HG03103 (cell line): ENCODE measurements around the gene HMBS.
A peak's percentile ranks its signal among the peaks of the same experiment; 100 is the strongest.

ENCODE experiments used
- ATAC-seq: cut with Tn5 transposase; IDR thresholded peaks from one replicate; pipeline ENCODE4 v1.9.1; 2021; ENCODE audit warnings: low read depth; ENCODE audit not compliant: unreplicated experiment

HMBS gene

DNA sequence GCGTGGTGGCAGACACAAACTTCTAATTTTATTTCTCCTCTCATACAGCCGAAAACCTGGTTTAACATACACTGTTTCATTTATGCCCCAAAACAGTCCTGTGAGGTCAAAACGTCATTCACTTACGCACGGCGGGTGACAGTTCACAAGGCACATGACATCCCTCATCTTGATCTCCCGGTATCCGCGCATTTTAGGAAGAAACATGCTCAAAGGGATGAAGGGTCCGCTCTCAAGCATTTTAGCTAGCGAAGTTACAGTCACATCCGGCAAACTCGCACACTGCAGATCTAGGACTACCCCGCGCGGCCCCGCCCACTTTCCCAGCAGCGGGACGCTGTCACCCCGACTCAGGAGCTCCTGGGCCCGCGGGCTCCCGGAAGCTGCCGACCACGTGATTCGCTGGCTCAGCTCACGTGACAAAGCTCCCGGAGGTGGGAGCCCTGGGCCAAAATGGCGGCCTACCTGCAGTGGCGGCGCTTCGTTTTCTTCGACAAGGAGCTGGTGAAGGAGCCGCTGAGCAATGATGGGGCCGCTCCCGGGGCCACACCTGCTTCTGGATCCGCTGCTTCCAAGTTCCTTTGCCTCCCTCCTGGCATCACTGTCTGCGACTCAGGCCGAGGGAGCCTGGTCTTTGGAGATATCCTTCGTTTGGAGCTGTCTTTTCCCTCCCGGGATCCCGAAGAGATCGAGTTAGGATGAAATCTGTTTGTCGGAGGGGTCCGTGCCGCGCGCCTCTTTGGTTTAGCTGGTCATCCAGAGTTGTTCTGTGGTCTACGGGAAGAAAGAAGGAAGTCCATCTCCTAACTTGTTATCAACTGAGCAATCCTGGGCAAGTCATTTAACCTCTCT lies 17.1 kb upstream of the HMBS start, which contains the start of gene VPS11:
TSS of gene VPS11 (plus strand) at position 448 of the 852 bp plus-strand sequence. CDS start at position 454, 6 bp downstream.
- peak; percentile 89 for ATAC-seq

DNA sequence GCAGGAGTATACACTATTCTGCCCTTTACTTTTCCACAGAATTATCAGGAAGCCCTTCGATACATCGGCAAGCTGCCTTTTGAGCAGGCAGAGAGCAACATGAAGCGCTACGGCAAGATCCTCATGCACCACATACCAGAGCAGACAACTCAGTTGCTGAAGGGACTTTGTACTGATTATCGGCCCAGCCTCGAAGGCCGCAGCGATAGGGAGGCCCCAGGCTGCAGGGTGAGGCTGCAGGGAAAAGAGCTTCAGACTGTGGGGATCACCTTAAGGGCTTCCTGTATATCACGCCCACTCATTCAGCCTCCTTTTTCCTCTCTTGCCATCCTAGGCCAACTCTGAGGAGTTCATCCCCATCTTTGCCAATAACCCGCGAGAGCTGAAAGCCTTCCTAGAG lies 6.8 kb upstream of the HMBS start:
- no peak for ATAC-seq

DNA sequence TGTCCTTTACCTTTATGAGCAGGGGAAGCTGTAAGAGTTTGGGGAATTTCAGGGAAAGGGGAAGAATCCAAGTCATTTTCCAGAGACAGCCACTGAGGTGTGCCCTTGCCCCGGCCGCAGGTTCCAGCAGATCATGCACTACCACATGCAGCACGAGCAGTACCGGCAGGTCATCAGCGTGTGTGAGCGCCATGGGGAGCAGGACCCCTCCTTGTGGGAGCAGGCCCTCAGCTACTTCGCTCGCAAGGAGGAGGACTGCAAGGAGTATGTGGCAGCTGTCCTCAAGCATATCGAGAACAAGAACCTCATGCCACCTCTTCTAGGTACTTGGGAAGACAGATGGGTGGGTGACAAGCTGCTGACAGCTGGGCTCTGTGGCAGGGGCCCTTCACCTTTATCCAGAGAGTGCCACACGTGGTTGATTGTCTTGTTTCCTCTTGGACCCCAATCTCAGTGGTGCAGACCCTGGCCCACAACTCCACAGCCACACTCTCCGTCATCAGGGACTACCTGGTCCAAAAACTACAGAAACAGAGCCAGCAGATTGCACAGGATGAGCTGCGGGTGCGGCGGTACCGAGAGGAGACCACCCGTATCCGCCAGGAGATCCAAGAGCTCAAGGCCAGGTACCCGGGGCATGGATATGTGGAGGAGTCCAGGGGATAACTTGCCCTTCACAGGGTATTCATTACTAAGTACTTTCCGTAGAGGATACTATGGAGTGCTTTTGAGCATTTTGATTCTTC lies 5.8 kb upstream of the HMBS start:
- no peak for ATAC-seq

DNA sequence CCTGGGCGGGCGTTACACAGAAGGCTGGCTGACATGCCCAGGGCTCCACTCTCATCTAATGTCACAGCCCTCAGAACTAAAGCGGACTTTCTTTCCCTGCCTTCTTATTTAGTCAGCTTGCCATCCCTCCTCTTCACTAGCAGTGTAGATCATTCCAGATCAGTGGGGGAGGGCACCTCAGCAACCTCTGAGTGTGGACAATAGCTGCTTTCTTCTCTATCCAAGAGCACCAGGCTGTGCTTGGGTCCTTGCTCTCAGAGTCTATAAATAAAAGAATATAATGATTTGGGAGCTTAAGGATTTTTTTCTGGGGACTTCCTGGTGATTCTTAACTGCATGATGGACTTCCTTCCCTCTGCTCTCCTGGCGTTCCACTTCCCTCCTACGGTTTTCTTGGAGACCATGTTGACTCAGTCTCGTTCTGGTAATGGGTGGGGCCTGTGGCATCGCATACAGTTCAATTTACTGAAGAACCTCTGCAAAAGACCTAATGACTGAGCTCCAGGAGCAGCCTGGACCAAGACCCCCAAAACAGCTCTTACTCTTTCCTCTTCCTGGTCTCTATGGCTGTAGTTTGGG lies 2.9 kb upstream of the HMBS start:
- no peak for ATAC-seq

DNA sequence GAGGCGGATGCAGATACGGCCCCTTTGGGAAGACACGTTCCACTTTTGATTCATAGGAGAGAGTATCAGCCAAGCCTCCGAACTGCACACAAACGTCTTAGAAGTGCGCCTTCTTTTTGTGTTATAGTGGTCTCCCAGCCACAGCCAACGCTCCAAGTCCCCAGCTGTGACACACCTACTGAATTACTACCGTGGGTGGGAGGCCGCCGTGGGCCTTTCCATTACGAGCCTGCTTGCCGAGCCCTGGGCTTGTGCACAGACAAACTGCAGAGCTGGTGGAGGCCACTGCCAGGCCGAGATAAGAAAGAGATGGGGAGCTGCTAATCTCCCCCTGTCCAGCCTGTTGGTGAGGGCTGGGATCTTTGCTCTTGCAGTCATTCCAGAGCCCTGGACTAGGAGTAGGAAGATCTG lies 761 bp downstream of the HMBS start:
- ATAC-seq, result peak; percentile 12

DNA sequence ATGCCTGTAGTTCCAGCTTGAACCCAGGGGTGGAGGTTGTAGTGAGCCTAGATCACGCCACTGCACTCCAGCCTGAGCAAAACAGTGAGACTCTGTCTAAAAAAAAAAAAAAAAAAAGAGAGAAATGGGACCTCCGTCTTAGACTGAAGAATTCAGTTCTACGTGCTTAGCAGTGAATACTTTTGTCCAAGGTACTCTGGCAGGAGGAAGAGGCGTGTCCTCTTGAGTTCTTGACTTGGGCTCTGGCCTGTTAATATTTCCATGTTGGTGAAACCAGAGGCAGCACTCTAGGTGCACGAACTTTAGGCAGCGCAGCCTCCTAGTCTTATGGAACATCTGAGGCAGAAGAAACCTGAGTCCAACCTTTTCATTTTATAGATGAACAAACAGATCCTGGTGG lies 2.4 kb downstream of the HMBS start:
- no peak for ATAC-seq

DNA sequence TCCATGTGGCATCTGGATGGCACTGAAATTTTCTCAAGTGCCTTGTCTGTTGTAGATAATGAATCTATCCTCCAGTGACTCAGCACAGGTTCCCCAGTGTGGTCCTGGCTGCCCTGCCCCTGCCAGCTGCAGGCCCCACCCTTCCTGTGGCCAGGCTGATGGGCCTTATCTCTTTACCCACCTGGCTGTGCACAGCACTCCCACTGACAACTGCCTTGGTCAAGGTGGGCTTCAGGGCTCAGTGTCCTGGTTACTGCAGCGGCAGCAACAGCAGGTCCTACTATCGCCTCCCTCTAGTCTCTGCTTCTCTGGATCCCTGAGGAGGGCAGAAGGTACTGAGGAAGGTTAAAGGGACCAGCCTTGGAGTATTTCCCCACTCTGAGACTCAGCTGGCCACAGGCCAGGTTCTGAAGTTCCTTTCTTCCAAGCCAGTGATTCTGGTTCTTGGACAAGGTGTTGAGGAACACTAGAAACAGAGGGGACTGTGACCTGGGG lies 3.1 kb downstream of the HMBS start:
- ATAC-seq, result no peak

DNA sequence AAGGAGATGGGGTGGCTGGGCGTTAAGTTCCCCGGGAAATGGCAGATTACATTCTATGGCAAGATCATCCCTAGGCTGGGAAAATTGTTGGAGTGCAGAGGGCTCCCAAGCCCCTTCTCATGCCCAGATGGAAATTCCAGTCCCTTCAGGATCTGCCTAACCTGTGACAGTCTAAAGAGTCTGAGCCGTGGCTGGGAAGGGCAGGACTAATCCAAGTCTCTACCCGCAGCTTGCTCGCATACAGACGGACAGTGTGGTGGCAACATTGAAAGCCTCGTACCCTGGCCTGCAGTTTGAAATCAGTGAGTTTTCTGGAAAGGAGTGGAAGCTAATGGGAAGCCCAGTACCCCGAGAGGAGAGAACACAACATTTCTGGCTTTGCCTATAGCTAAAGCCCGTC lies 3.7 kb downstream of the HMBS start:
- no peak for ATAC-seq

DNA sequence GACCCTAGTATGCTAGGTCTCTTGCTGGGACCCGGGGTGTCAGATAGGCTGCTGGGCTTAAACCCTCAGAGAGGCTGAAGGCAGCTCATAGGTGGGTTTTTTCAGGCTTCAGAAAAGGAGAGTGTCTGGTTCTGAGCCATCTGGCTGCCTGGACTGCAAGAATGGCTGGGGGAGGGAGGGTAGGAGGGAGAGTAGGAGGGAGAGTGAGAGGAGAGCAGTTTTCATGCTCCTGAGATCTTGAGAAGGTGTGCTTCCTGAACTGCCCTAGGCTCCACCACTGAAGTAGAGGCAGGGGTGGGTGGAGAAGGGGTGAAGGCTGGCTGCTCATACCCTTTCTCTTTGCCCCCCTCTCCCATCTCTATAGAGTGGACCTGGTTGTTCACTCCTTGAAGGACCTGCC lies 4.6 kb downstream of the HMBS start:
- no peak for ATAC-seq

DNA sequence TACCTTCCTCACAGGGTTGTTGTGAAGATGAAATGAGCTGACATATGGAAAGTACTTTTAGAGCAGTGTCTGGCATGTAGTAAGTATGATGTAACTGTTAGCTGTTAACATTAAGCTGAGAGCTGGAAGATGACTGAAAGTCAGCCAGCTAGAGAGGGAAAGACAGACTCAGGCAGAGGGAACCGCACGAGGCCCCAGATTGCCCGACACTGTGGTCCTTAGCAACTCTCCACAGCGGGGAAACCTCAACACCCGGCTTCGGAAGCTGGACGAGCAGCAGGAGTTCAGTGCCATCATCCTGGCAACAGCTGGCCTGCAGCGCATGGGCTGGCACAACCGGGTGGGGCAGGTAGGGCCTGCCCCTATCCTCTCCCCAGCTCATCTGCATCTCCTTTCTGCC lies 6.5 kb downstream of the HMBS start:
- ATAC-seq, result no peak

DNA sequence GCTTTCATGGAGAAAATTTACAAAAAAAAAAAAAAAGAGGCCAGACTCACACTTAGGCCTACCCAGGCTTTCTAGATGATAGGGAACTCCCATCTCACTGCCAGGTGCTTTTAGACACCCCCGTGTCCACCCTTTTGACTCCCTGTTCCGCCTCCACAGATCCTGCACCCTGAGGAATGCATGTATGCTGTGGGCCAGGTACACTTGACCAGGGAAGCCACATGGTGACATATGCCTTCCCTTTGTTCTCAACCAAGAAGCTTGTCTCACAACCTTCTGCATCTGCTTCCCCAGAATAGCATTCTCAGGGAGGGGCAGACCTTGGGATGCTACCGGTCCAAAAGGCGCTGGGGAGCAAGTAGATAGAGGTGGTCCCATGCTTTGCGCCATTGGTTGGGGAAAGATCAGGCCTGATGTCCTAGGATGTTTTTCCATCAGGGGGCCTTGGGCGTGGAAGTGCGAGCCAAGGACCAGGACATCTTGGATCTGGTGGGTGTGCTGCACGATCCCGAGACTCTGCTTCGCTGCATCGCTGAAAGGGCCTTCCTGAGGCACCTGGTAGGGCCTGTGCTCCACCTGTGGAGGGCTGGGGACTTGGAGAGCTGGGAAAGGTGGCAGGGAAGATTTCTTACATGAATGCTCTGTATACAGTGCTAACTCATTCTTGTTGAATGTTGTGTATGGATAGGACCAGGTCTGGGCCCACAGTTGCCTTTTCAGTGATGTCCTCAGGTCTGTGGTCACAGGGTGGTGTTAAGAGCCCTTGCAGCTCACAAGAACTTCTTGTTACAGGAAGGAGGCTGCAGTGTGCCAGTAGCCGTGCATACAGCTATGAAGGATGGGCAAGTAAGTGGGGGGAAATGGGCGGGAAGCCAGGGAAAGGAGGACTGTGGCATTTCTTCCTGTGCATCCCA lies 7.5 kb downstream of the HMBS start:
- no peak for ATAC-seq

DNA sequence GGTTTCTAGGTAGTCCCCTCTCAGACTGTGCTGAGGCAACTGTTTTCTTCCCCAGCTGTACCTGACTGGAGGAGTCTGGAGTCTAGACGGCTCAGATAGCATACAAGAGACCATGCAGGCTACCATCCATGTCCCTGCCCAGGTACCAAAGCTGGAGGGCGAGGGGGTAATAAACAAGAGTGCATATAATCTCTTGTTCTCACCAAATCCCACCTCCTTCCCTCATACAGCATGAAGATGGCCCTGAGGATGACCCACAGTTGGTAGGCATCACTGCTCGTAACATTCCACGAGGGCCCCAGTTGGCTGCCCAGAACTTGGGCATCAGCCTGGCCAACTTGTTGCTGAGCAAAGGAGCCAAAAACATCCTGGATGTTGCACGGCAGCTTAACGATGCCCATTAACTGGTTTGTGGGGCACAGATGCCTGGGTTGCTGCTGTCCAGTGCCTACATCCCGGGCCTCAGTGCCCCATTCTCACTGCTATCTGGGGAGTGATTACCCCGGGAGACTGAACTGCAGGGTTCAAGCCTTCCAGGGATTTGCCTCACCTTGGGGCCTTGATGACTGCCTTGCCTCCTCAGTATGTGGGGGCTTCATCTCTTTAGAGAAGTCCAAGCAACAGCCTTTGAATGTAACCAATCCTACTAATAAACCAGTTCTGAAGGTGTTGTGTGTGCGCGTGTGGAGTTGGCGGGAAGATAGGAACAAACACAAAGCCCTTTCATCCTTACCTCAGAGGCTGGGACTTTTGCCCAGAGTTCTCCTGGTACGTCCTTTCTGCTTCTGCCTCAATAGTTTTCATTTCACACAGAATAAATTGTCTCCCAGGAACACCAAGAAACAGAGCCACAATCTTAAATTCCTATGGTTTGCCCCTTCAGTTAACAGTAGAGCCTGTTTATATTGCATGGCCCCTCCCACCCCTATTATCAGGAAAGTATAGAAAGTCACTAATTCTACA lies 8.5 kb downstream of the HMBS start:
- ATAC-seq, result no peak

DNA sequence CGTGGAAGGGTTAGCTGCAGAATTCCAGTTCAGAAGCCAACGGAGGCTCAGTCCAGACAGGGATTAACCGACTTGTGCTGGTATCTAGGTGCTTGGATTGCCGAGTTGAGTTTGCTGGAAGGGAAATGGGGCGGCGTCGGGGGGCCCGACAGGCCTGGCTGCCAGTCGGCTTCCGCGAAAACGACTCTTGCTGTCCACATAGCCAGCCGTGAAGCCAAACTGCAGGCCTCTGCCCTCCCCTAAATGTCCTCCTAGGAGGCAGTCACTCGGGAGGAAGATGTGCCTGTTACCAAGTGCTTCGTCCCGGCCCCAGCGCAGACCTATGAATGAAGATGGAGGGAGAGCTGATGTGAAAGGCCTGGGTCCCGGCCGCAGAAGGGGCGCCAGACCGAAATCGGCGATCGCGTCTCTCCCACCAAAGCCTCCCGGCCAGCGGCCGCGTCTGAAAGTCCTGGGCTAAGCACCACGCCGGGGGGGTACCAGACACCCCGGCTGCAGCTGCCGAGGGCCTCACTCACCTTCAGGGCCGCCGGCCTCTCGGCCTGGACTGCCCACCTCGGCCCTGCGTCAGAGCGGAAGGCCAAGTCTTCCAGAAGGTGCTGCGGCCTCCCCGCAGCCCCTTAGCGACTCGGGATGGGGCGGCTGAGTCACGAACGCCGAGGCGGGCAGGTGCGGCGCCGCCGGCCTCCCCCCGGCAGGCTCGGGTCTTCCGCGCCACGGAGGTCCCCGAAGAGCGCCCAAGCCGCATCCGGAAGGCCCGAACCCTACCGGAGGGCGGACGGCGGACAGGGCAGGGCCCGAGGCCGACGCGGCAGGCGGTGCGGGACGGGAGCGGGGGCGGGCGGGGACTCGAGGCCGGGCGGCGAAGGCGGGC lies 9.5 kb downstream of the HMBS start:
- ATAC-seq, result no peak

DNA sequence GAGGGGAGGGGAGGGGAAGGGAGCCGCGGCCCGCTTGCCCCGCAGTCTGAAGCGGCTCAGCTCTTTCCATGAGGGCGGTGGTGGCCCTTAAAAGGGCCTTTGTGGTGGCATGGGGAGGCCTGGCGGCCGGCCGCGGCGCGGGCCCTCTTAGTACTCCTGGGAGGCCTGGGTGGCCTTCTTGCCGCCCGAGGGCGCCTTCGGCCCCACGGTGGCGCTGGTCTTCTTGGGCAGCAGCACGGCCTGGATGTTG lies 10.1 kb downstream of the HMBS start:
- peak; percentile 26 for ATAC-seq

DNA sequence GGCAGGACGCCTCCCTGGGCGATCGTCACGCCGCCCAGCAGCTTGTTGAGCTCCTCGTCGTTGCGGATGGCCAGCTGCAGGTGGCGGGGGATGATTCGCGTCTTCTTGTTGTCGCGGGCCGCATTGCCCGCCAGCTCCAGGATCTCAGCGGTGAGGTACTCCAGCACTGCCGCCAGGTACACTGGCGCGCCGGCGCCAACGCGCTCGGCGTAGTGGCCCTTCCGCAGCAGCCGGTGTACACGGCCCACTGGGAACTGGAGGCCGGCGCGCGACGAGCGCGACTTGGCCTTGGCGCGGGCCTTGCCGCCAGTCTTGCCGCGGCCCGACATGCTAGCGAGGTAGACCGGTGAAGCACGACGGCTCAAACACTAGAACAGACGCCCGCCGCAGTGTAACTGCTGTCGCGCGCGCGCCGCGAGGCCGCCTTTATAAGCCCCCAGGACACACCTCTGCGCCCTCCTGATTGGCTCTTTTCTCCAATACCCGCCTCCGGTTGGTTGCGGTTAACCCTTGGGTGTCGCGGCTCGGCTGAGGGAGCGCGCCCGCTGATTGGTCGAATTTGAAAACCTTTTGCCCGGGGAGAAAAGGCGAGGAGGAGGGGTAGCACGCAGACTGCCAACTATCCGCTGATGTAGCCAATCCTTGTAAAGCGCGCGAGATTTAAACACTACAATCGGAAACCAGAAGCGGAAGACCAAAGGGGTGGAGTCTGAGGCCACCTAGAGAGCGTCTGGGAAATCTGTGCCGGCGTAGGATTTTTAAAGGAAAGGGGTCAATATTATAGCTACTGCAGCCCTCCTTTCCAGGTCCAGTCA lies 10.6 kb downstream of the HMBS start:
- peak; percentile 70 for ATAC-seq

DNA sequence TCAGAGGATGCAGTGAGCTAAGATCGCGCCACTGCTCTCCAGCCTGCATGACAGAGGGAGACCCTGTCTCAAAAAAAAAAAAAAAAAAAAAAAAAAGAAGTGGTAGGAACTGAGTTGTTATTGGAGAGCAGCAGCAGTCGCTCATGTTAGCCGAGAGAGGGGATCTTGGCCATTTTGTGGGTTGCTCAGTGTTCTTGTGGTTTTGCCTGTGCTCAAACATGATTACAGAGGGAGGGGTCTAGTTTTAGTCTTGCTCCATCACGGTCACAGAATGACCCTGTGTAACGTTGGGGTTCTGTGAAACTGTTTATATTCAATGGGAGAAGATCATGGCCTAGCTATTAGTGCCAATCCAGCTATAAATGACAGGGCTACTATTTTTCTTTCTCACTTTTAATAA lies 15.0 kb downstream of the HMBS start:
- no peak for ATAC-seq

DNA sequence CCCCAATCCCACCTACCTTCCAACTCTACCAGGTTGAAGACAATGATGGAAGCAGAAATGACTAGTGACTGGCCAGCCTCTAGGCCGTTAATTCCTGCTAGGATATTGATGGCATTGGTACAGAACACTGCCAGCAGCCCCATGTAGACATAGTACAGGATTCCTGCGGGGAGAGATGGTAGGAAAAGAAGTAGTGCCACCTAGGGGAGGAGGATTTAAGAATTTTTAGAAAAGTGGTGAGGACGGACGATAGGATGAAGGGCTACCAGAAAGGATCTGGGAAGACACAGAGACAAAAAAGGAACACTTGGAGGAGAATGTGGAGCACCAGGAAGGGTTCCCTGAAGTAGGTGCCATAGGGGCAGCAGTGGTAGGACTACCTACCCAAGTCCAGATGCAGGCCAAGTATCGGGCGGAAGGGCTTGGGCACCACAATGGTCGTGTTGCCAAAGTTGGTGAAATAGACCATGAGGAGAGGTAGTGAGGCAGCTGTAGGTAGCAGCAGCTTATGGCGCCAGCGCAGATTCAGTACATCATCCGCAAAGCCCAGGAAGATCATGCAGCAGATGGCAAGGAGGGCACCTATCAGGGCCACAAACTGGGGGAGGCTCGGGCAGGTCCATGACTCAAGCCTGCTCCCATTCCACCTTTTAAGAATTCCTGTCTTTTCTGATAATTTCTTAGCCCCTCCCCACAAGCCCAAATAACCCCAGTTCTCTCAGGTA lies 15.7 kb downstream of the HMBS start:
- ATAC-seq, result no peak
